Type B pancreatic cell (in vitro differentiated cells): ENCODE measurements around the gene GNRH2. TPM values are rescaled to one million over a fixed set of nuclear protein-coding genes. Genes with fewer than 3 reads are reported as not detected.
"Not testable (repeated sequence)": the region's sequence is repeated elsewhere in the genome, so short reads cannot be mapped to it uniquely, and the experiment has no call there.

Experiments used
- DNase-seq: peaks from one replicate; pipeline ENCODE4 v3.0.0; 2021; ENCODE audit warnings: mixed read lengths; ENCODE audit not compliant: unreplicated experiment; ENCODE audit errors: extremely low spot score
- H3K27ac Mint-ChIP-seq: 2 replicates; pipeline ENCODE4 v1.8.0; 2021; ENCODE audit warnings: mild to moderate bottlenecking, mixed read lengths
- H3K27me3 Mint-ChIP-seq: 2 replicates; pipeline ENCODE4 v1.8.0; 2021; ENCODE audit warnings: mixed read lengths
- H3K36me3 Mint-ChIP-seq: 2 replicates; pipeline ENCODE4 v1.8.0; 2021; ENCODE audit warnings: mixed read lengths
- H3K4me1 Mint-ChIP-seq: one replicate; pipeline ENCODE4 v1.8.0; 2021; ENCODE audit warnings: mixed read lengths; ENCODE audit not compliant: unreplicated experiment
- H3K4me3 Mint-ChIP-seq: 2 replicates; pipeline ENCODE4 v1.8.0; 2021; ENCODE audit warnings: mild to moderate bottlenecking, mixed read lengths
- H3K9me3 Mint-ChIP-seq: 2 replicates; pipeline ENCODE4 v1.8.0; 2021; ENCODE audit warnings: mixed read lengths
- total RNA-seq: library from RNA; stranded (reverse); gene quantifications from 2 replicates; pipeline ENCODE4 v1.2.1, GENCODE V29; 2021; ENCODE audit warnings: low replicate concordance
- TF ChIP-seq, protein P1 (sequence below): fragments of 200-600 bp; sonication (generic); conservative IDR thresholded peaks from 2 replicates; pipeline ENCODE4 v1.5.0; 2021; ENCODE audit warnings: antibody characterized with exemption, mild to moderate bottlenecking

The GNRH2 gene
- total RNA-seq, 1 donor from 2014 or later: 0.99 TPM

DNA sequence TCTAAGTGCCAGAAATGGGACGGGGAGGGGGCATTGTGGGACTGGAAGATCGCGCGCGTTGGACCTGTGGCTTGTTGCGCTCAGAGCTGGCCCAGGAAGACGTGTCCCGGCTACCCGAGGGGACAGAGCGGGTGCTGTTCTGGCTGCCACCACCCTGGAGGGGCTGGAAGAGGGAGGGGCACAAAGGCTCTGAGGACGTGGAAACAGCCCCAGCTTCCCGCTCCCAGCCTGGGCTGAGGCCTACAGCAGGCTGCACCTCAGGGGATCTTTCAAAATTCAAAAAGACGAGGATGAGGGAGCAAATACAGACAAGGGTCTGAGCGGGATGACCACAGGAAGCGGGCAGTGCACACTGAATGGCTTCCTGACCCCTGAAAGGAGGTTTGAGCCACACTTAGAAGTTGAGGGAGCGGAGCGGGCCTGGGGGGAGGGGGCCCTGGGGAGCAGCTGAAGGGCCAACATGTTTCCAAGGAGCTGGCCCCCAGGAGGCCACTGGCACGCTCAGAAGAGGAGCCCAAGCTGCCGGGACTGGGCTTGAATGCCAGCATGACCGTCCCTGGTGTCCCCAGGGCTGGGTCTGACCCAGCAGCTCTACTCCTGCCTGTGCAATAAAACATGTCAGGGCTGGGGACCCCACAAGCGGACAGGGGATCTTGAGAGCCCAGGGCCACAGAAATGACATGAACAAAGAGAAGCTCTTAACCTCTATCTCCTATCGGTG, 29.3 kb downstream of the GNRH2 start:
- no peaks in the 10 kb centered on the region for H3K9me3 Mint-ChIP-seq
- peaks cover 40% of the 10 kb centered on the region for H3K27me3 Mint-ChIP-seq
- H3K27ac Mint-ChIP-seq: no peak overlapping the region
- peaks cover 5% of the 10 kb centered on the region for H3K36me3 Mint-ChIP-seq
- peaks cover 4% of the 10 kb centered on the region for H3K4me1 Mint-ChIP-seq
- H3K4me3 Mint-ChIP-seq: peak overlapping the region; percentile 68
- TF ChIP-seq, protein P1, sequence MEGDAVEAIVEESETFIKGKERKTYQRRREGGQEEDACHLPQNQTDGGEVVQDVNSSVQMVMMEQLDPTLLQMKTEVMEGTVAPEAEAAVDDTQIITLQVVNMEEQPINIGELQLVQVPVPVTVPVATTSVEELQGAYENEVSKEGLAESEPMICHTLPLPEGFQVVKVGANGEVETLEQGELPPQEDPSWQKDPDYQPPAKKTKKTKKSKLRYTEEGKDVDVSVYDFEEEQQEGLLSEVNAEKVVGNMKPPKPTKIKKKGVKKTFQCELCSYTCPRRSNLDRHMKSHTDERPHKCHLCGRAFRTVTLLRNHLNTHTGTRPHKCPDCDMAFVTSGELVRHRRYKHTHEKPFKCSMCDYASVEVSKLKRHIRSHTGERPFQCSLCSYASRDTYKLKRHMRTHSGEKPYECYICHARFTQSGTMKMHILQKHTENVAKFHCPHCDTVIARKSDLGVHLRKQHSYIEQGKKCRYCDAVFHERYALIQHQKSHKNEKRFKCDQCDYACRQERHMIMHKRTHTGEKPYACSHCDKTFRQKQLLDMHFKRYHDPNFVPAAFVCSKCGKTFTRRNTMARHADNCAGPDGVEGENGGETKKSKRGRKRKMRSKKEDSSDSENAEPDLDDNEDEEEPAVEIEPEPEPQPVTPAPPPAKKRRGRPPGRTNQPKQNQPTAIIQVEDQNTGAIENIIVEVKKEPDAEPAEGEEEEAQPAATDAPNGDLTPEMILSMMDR: no peak
- no peak for DNase-seq

DNA sequence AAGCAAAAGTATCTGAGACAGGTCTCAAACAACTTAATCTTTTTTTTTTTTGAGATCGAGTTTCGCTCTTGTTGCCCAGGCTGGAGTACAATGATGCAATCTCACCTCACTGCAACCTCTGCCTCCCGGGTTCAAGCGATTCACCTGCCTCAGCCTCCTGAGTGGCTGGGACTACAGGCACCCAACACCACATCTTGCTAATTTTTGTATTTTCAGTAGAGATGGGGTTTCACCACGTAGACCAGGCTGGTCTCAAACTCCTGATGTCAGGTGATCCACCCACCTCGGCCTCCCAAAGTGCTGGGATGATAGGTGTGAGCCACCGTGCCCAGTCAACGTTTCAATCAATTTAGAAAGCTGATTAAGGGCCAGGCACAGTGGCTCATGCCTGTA, 29.8 kb downstream of the GNRH2 start:
- H3K4me1 Mint-ChIP-seq, H3K9me3 Mint-ChIP-seq, DNase-seq, H3K27ac Mint-ChIP-seq, H3K36me3 Mint-ChIP-seq, H3K4me3 Mint-ChIP-seq: not testable (repeated sequence)
- H3K27me3 Mint-ChIP-seq: peaks cover 45% of the 10 kb centered on the region

DNA sequence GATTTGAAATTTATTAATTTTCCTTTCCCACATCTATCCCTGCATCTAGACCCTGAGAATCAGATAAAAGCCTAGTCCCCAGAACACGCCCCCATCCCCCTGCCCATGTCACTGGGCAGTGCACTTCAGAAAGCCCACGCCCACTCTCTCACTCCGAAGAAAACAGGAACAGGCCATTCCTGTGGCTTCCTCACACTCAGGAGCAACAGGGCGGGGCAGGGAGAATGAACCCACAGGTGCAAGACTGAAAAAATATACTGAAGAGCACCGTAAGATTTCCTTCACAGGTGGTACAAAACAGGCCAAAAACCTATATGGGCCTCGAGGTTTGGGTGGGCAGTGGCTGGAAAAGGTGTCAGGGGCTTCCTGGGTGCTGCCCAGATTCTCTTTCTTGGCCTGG, 31.4 kb downstream of the GNRH2 start:
- Mint-ChIP-seq H3K4me3 (peak overlapping the region; percentile 54), H3K27me3 (peaks cover 56% of the 10 kb centered on the region), H3K36me3 (peaks cover 5% of the 10 kb centered on the region), H3K4me1 (peaks cover 4% of the 10 kb centered on the region), H3K27ac (peak overlapping the region; percentile 36), H3K9me3 (no peaks in the 10 kb centered on the region)
- no peak for DNase-seq
- TF ChIP-seq, protein P1: no peak

DNA sequence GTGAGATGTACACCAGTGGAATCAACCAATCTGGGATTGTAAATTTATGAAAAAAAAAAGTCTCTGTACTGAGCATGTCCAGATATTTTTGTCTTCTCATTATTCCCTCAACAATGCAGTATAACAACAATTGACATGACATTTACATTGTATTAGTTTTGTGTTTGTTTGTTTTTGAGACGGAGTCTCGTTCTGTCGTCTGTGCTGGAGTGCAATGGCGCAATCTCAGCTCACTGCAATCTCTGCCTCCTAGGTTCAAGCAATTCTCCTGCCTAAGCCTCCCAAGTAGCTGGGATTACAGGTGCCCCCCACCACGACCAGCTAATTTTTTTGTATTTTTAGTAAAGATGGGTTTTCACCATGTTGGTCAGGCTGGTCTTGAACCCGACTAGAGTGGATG, 31.9 kb downstream of the GNRH2 start:
- H3K4me1 Mint-ChIP-seq, DNase-seq, H3K9me3 Mint-ChIP-seq, H3K36me3 Mint-ChIP-seq, H3K4me3 Mint-ChIP-seq: not testable (repeated sequence)
- peaks cover 61% of the 10 kb centered on the region for H3K27me3 Mint-ChIP-seq
- H3K27ac Mint-ChIP-seq: peak overlapping the region; percentile 36

DNA sequence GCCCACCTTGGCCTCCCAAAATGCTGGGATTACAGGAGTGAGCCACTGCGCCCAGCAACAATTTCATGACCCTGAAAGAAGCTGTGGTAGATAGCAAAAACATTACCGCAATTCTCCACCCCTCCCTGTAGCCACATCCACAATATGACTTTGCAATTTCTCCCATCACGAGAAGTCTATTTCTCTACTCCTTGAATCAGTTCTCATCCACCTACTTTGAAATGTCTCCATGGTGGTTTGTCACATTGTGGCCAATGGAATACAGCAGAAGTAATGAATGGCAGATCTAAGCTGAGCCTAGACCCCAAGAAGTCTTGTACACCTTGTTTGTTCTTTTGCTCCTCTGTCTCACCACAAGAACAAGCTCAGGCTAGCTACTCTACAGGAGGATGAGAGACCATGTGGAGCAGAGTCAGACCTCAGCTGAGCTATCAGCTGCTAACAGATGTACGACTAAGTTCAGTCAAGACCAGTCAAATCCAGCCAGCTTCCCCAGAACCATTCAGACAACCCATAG, 34.3 kb downstream of the GNRH2 start:
- TF ChIP-seq, protein P1: no peak
- Mint-ChIP-seq H3K4me1 (peaks cover 4% of the 10 kb centered on the region), H3K36me3 (no peaks in the 10 kb centered on the region), H3K27ac (no peak overlapping the region), H3K27me3 (peaks cover 66% of the 10 kb centered on the region), H3K9me3 (no peaks in the 10 kb centered on the region), H3K4me3 (no peak overlapping the region)
- DNase-seq: no peak

DNA sequence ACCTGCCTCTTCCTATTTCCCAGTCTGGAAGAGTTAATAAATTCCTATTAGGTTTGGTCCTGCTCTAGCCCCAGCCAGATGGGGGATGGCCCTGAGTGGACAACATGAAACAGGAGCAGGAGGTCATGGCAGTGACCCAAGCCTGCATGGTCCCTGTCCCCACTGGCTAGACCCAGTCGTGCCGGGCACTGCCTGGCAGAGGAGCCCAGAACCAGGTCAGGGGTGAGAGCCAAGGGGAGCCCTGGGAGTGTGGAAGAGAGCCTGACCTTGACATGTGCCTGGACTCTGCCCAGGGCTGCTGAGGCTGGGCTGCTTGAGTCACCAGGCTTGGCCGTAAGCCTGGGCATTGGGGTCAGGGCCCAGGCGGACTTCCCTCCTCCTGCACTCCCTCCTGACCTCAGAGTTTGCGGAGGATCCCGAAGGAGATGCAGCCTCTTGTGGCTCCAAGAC, 37.5 kb downstream of the GNRH2 start:
- Mint-ChIP-seq H3K4me3 (no peak overlapping the region), H3K9me3 (no peaks in the 10 kb centered on the region), H3K27ac (no peak overlapping the region), H3K27me3 (peaks cover 71% of the 10 kb centered on the region), H3K4me1 (no peaks in the 10 kb centered on the region), H3K36me3 (no peaks in the 10 kb centered on the region)
- TF ChIP-seq, protein P1: no peak
- no peak for DNase-seq
